ENCODE measurements around the gene ABCC8. TPM values are rescaled to one million over a fixed set of nuclear protein-coding genes. Genes with fewer than 3 reads are reported as not detected.

The ABCC8 gene
- total and polyA plus RNA-seq, 10 of the 15 experiments (the other 5 are each of a cell fraction or from before 2014, with no cell fraction given) = not detected

DNA sequence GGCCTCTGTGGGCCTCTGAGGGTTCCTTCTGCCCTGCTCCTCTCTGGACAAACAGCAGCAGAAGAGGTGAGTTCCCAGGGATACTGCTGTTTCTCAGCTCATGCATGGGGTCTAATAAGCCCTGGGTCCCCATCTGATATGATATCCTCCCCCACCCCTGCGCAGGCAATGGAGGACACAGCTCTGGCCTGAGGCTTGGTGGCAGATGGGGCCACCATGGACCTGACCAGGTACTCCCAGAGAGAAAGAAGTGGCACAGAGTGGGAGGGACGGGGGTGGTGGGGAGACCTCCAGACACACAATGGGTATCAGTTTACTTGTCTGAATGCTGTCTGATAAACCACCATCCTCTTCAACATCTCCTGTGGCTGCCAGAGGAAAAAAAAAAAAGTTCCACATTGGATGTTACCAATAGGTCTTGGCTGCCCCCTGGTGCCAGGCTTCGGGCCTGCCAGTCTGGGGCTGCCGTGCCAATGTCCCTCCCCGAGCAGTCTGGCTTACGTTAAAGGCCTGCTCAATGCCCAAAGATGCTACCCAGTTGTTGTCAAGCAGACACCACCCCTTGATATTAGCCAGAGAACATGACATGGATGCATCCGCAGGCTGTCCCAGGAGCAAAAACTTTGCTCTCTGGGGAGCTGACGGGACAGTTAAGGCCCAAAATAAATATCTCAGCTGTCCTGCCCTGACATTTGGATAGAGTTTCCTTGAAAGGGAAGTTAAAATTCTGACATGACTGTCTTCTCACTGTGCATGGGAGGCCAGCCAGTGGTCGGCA, 27.9 kb upstream of the ABCC8 start (continued):
- TF ChIP-seq, protein P1, sequence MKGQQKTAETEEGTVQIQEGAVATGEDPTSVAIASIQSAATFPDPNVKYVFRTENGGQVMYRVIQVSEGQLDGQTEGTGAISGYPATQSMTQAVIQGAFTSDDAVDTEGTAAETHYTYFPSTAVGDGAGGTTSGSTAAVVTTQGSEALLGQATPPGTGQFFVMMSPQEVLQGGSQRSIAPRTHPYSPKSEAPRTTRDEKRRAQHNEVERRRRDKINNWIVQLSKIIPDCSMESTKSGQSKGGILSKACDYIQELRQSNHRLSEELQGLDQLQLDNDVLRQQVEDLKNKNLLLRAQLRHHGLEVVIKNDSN (IDR thresholded peaks at IDR 0.05; ENCODE audit: borderline replicate concordance, extremely low read length, insufficient read depth, low read depth, low read length) = no peak
- TF ChIP-seq SUPT20H (IDR thresholded peaks at IDR 0.05; ENCODE audit: borderline replicate concordance, control insufficient read depth, low read depth, low read length) = no peak

GRCh38 chr11:17502630-17503029, 26.0 kb upstream of the ABCC8 start:
- POLR2A ChIA-PET = no interaction called here
- in situ Hi-C loops (cut with MboI) = loop anchor here (10.0 kb wide), 1 partner anchor 118 kb away; the partner anchor contains the start of gene KCNJ11
- RAD21 ChIA-PET (ENCODE audit: unreplicated experiment) = interaction anchor here (0.8 to 1.1 kb wide), 2 partner anchors 266 to 272 kb away, joined by 3 read pairs; no protein-coding TSS in a partner anchor

More at GRCh38 chr11:17502630-17503029, 26.0 kb upstream of the ABCC8 start:
- no peak for FAIRE-seq
- Histone ChIP-seq H3K9ac (ENCODE audit: control insufficient read depth, insufficient read depth, low read length) (no peak overlapping the region), H3K27ac (ENCODE audit: control insufficient read depth, insufficient read depth) (no peak overlapping the region), H3K4me1 (ENCODE audit: control insufficient read depth, insufficient read depth, low read length) (no peaks in the 10 kb centered on the region; the same call in 1 of the 2 replicates), H3K36me3 (ENCODE audit: control insufficient read depth in 2 of 2, insufficient read depth in 2 of 2, low read length in 1 of 2) (no peaks in the 10 kb centered on the region), H3K4me3 (no peak overlapping the region), H4K20me1 (ENCODE audit: control insufficient read depth, insufficient read depth) (no peaks in the 10 kb centered on the region; the same call in 1 of the 2 replicates), H3K79me2 (ENCODE audit: control insufficient read depth, insufficient read depth, low read length) (no peaks in the 10 kb centered on the region), H3K4me2 (ENCODE audit: control insufficient read depth, insufficient read depth) (no peak overlapping the region), H3K9me3 (replicated peaks; ENCODE audit: control insufficient read depth, insufficient read depth, low read length) (no peaks in the 10 kb centered on the region), H2AFZ (ENCODE audit: control insufficient read depth, low read depth, low read length) (no peak overlapping the region), H3K27me3 (replicated peaks in 1 of 2; ENCODE audit: control insufficient read depth in 2 of 2, insufficient read depth in 2 of 2, low read length in 1 of 2) (peaks cover 0 to 3% of the 10 kb centered on the region in 2 experiments; a peak in 2 of 4 replicates)
- SMC1A ChIA-PET (ENCODE audit: uncharacterized antibody, unreplicated experiment) = interaction anchor here (2.7 kb wide), 1 partner anchor 119 kb away, joined by 18 read pairs; no protein-coding TSS in a partner anchor
- intact Hi-C loops (cut with micrococcal nuclease; ENCODE audit: unreplicated experiment) = loop anchor here (5.0 kb wide), 1 partner anchor 555 kb away; no protein-coding TSS in a partner anchor
- no peak for TF ChIP-seq MTA3 (IDR thresholded peaks at IDR 0.05; ENCODE audit: borderline replicate concordance, low read length)
- TF ChIP-seq SUPT20H (IDR thresholded peaks at IDR 0.05; ENCODE audit: borderline replicate concordance, control insufficient read depth, low read depth, low read length) = no peak
- TF ChIP-seq, protein P2, sequence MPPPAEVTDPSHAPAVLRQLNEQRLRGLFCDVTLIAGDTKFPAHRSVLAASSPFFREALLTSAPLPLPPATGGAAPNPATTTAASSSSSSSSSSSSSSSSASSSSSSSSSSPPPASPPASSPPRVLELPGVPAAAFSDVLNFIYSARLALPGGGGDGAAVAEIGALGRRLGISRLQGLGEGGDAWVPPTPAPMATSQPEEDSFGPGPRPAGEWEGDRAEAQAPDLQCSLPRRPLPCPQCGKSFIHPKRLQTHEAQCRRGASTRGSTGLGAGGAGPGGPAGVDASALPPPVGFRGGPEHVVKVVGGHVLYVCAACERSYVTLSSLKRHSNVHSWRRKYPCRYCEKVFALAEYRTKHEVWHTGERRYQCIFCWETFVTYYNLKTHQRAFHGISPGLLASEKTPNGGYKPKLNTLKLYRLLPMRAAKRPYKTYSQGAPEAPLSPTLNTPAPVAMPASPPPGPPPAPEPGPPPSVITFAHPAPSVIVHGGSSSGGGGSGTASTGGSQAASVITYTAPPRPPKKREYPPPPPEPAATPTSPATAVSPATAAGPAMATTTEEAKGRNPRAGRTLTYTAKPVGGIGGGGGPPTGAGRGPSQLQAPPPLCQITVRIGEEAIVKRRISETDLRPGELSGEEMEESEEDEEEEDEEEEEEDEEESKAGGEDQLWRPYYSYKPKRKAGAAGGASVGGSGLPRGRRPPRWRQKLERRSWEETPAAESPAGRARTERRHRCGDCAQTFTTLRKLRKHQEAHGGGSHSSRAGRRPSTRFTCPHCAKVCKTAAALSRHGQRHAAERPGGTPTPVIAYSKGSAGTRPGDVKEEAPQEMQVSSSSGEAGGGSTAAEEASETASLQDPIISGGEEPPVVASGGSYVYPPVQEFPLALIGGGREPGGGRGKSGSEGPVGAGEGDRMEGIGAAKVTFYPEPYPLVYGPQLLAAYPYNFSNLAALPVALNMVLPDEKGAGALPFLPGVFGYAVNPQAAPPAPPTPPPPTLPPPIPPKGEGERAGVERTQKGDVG (CRISPR knock-in tag; IDR thresholded peaks at IDR 0.05) = no peak
- TF ChIP-seq NR2C1 (IDR thresholded peaks at IDR 0.05) = no peak
- CTCF ChIA-PET = interaction anchor here (0.6 to 4.0 kb wide), 2 partner anchors 25 to 119 kb away, joined by 3 to 36 read pairs; no protein-coding TSS in a partner anchor
- no peak for DNase-seq (ENCODE audit: low read depth, low spot score)
- BruUV-seq (replicated peaks) = no TSS peak
- no peak for ATAC-seq
- WGBS (ENCODE audit: insufficient coverage, insufficient replicate concordance, low lambda C conversion rate, missing lambda C conversion rate) = 6% methylated on average over 4 of the region's 4 CpGs
